Liver (tissue), 9 donors: ENCODE results near the gene KIRREL3. TPM values are rescaled to one million over a fixed set of nuclear protein-coding genes. Genes with fewer than 3 reads are reported as not detected.

Experiments
- DNase-seq: peaks from one replicate; pipeline ENCODE4 v3.0.0-alpha.2; 2017; ENCODE audit warnings: low spot score
- H3K27ac ChIP-seq, 2 donors: one replicate each; pipeline ENCODE4 v1.7.0; 2013; ENCODE audit warnings: inconsistent platforms in 2 of 2, low read length in 2 of 2, control low read depth in 1 of 2, low read depth in 1 of 2, mild to moderate bottlenecking in 1 of 2
- H3K27me3 ChIP-seq, 4 donors: one replicate each; pipeline versions ENCODE4 v1.6.1 to v1.7.0; 2013; ENCODE audit warnings: low read length in 3 of 4, inconsistent platforms in 1 of 4, mild to moderate bottlenecking in 1 of 4, moderate library complexity in 1 of 4; ENCODE audit not compliant: control insufficient read depth in 4 of 4, insufficient read depth in 4 of 4
- H3K36me3 ChIP-seq, 4 donors: one replicate each; pipeline versions ENCODE4 v1.6.1 to v1.7.0; 2013; ENCODE audit warnings: low read length in 3 of 4, mild to moderate bottlenecking in 3 of 4, low read depth in 1 of 4, moderate library complexity in 1 of 4; ENCODE audit not compliant: control insufficient read depth in 4 of 4, insufficient read depth in 3 of 4
- H3K4me1 ChIP-seq, 4 donors: one replicate each; pipeline versions ENCODE4 v1.6.1 to v1.7.0; 2013; ENCODE audit warnings: low read length in 3 of 4, mild to moderate bottlenecking in 3 of 4, moderate library complexity in 1 of 4; ENCODE audit not compliant: control insufficient read depth in 4 of 4, insufficient read depth in 4 of 4
- H3K4me3 ChIP-seq, 3 donors: one replicate each; pipeline versions ENCODE4 v1.6.1 to v1.7.0; 2013; ENCODE audit warnings: low read length in 3 of 3, control low read depth in 1 of 3, low read depth in 1 of 3, mild to moderate bottlenecking in 1 of 3
- H3K9ac ChIP-seq, 2 donors: one replicate each; pipeline ENCODE4 v1.7.0; 2013; ENCODE audit warnings: low read length in 2 of 2, mild to moderate bottlenecking in 2 of 2, moderate library complexity in 2 of 2, control low read depth in 1 of 2, low read depth in 1 of 2
- H3K9me3 ChIP-seq, 4 donors: one replicate each; pipeline versions ENCODE4 v1.6.1 to v1.7.0; 2013; ENCODE audit warnings: low read length in 3 of 4; ENCODE audit not compliant: control insufficient read depth in 4 of 4
- EGR1 ChIP-seq, 2 donors: IDR thresholded peaks; 2 replicates each; pipeline ENCODE4 v1.6.1; 2016 to 2018; ENCODE audit warnings: antibody characterized with exemption in 2 of 2, low read depth in 2 of 2
- FOXA1 ChIP-seq: IDR thresholded peaks from 2 replicates; pipeline ENCODE4 v1.6.1; 2016; ENCODE audit warnings: antibody characterized with exemption
- FOXA2 ChIP-seq: IDR thresholded peaks from 2 replicates; pipeline ENCODE4 v1.6.1; 2016; ENCODE audit warnings: antibody characterized with exemption
- HNF4A ChIP-seq, 2 donors: conservative IDR thresholded peaks; 2 replicates each; pipeline ENCODE4 v1.6.1; 2016; ENCODE audit warnings: antibody characterized with exemption in 2 of 2, mild to moderate bottlenecking in 2 of 2
- HNF4G ChIP-seq: IDR thresholded peaks from 2 replicates; pipeline ENCODE4 v1.6.1; 2016; ENCODE audit warnings: antibody characterized with exemption
- JUND ChIP-seq, 2 donors: IDR thresholded peaks; 2 replicates each; pipeline ENCODE4 v1.6.1; 2016; ENCODE audit warnings: antibody characterized with exemption in 2 of 2
- NR2F2 ChIP-seq: IDR thresholded peaks from 2 replicates; pipeline ENCODE4 v1.6.1; 2016; ENCODE audit warnings: antibody characterized with exemption
- RAD21 ChIP-seq, 2 donors: IDR thresholded peaks; 2 replicates each; pipeline ENCODE4 v1.6.1; 2016; ENCODE audit warnings: antibody characterized with exemption in 2 of 2, mild to moderate bottlenecking in 2 of 2
- RXRA ChIP-seq, 2 donors: IDR thresholded peaks; 2 replicates each; pipeline ENCODE4 v1.6.1; 2017 to 2018; ENCODE audit warnings: antibody characterized with exemption in 2 of 2, mild to moderate bottlenecking in 1 of 2
- SP1 ChIP-seq: IDR thresholded peaks from 2 replicates; pipeline ENCODE4 v1.6.1; 2018; ENCODE audit warnings: antibody characterized with exemption, mild to moderate bottlenecking
- YY1 ChIP-seq: IDR thresholded peaks from 2 replicates; pipeline ENCODE4 v1.6.1; 2016; ENCODE audit warnings: antibody characterized with exemption, mild to moderate bottlenecking
- WGBS: extraction: QIAGEN DNeasy Blood & Tissue Kit; methylation state at CpG from one replicate; pipeline ENCODE4 v1.1.7; 2013; 5-methylcytosine and 5-hydroxymethylcytosine counted together
- polyA plus RNA-seq, 2 donors: library from polyadenylated mRNA; stranded (reverse) in 1 of 2; unstranded in 1 of 2; fragments of 200-250 nt in 1 of 2; fragments of >200 nt in 1 of 2; fragmentation: Nextera tagmentation in 1 of 2; extraction: Ambion mirVana in 1 of 2; gene quantifications; one replicate each; pipeline versions ENCODE4 v1.2.1 to v1.2.3, GENCODE V29; 2013 to 2015
- total RNA-seq, 2 donors: library from RNA; depleted of rRNA; stranded (reverse); fragments of >200 nt; gene quantifications; one replicate each; pipeline ENCODE4 v1.2.3, GENCODE V29; 2014
- TF ChIP-seq, protein P1 (sequence below): IDR thresholded peaks from 2 replicates; pipeline ENCODE4 v1.6.1; 2016; ENCODE audit warnings: antibody characterized with exemption
- TF ChIP-seq, protein P2 (sequence below): fragments of 150-350 bp; IDR thresholded peaks from 2 replicates; pipeline ENCODE4 v1.5.1; 2017; ENCODE audit warnings: improper control_type of control experiment, low read depth, low read length; ENCODE audit not compliant: missing input control
- TF ChIP-seq, protein P3 (sequence below): IDR thresholded peaks from 2 replicates; pipeline ENCODE4 v1.6.1; 2016; ENCODE audit warnings: antibody characterized with exemption
- TF ChIP-seq, protein P4 (sequence below): IDR thresholded peaks from 2 replicates; pipeline ENCODE4 v1.6.1; 2016; ENCODE audit warnings: antibody characterized with exemption
- TF ChIP-seq, protein P5 (sequence below): IDR thresholded peaks from 2 replicates; pipeline ENCODE4 v1.6.1; 2016; ENCODE audit warnings: antibody characterized with exemption, mild to moderate bottlenecking
- donor health status: healthy.
- donor health status: healthy.
- donor health status: healthy.
- donor health status: healthy.
- donor health status: healthy.

The KIRREL3 gene
- total and polyA plus RNA-seq, 4 donors, result 0.03 to 0.29 (median 0.08) TPM; not detected in 1

DNA sequence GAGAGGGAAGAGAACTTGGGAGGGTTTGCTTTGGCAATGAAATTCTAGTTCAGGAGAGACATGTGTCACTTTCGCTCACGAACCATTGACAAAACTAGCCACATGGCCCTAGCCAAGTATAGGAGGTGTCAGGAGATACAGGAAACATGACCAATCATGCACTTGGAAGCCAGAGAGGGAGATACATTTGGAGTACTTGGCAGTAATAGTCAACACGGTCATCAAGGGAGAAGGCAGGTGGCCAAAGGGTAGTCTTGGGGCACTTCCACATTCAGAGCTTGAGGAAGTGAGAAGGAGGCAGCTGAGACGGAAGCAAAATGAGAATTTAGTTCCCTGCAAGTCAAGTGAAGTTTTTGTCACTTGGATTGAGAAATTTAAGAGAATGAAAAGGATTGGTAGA, 26.4 kb upstream of the KIRREL3 start:
- Histone ChIP-seq H3K4me3 (no peak overlapping the region), H3K9me3 (no peaks in the 10 kb centered on the region), H3K4me1 (peaks cover 0 to 11% (median 1%) of the 10 kb centered on the region in 4 donors), H3K9ac (no peak overlapping the region), H3K27ac (no peak overlapping the region), H3K36me3 (no peaks in the 10 kb centered on the region), H3K27me3 (no peaks in the 10 kb centered on the region)
- DNase-seq, result no peak
- no peak for TF ChIP-seq FOXA2
- TF ChIP-seq, protein P1, sequence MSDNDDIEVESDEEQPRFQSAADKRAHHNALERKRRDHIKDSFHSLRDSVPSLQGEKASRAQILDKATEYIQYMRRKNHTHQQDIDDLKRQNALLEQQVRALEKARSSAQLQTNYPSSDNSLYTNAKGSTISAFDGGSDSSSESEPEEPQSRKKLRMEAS, result no peak
- no peak for TF ChIP-seq FOXA1
- WGBS, result 80% methylated on average over 4 of the region's 4 CpGs

DNA sequence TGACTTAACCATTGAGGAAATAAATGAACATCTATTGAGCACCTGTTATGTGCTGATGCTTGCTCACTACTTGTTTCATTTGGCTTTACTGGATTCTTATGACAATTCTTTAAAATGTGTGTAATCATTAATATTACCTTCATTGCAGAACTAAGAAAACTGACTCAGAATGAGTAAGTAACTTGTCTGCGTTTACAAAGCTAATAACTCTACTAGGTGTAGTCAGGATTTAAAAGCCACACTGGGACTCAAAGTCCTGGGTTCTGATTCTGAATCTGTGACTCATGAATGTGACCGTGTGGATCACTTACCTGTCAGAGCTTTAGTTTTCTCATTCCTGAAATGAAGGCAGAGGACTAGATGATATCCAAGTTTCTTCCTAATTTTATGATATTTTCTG, 23.4 kb upstream of the KIRREL3 start:
- H3K27me3 ChIP-seq, result no peaks in the 10 kb centered on the region
- DNase-seq, result no peak
- H3K9ac ChIP-seq, result no peak overlapping the region
- H3K27ac ChIP-seq, result no peak overlapping the region
- H3K4me3 ChIP-seq, result no peak overlapping the region
- WGBS, result 89% methylated on average over 2 of the region's 2 CpGs
- TF ChIP-seq SP1, result no peak
- TF ChIP-seq EGR1 (IDR thresholded peaks at IDR 0.05; ENCODE audit: low read depth in 2 of 2), result no peak
- no peak for TF ChIP-seq RAD21 (IDR thresholded peaks at IDR 0.05)
- TF ChIP-seq, protein P2, sequence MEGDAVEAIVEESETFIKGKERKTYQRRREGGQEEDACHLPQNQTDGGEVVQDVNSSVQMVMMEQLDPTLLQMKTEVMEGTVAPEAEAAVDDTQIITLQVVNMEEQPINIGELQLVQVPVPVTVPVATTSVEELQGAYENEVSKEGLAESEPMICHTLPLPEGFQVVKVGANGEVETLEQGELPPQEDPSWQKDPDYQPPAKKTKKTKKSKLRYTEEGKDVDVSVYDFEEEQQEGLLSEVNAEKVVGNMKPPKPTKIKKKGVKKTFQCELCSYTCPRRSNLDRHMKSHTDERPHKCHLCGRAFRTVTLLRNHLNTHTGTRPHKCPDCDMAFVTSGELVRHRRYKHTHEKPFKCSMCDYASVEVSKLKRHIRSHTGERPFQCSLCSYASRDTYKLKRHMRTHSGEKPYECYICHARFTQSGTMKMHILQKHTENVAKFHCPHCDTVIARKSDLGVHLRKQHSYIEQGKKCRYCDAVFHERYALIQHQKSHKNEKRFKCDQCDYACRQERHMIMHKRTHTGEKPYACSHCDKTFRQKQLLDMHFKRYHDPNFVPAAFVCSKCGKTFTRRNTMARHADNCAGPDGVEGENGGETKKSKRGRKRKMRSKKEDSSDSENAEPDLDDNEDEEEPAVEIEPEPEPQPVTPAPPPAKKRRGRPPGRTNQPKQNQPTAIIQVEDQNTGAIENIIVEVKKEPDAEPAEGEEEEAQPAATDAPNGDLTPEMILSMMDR, result no peak
- TF ChIP-seq, protein P3, sequence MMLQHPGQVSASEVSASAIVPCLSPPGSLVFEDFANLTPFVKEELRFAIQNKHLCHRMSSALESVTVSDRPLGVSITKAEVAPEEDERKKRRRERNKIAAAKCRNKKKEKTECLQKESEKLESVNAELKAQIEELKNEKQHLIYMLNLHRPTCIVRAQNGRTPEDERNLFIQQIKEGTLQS, result no peak
- TF ChIP-seq FOXA2, result no peak
- H3K4me1 ChIP-seq, result peaks cover 0 to 11% (median 1%) of the 10 kb centered on the region in 4 donors
- no peaks in the 10 kb centered on the region for H3K9me3 ChIP-seq
- no peaks in the 10 kb centered on the region for H3K36me3 ChIP-seq

DNA sequence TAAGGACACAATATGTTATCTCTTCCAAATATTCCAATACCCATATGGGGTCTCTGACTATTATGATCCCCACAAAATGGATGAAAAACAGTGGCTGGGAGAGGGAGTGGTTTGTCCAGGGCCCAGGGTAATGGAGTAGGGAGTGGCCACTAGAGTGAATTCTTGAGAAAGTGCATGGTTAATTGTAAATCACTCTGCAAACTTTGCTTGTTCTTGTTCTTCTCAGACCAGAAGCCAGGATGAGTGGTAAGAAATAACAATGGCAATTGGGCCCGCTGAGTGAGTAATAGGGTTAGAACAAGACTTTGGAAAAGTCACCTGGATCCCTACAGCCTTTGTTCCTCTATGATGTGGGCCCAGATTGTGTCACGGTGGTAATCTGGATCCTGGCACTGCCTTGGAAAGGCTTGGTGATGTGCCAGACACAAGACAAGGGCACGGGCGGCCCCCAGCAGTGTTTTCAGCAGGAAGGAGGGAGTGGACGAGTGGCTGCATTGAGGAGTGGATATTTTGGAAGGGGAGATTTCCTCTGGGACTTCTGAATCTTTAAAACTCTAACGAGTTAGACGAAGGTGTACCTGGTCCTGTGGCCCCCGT, 18.2 kb upstream of the KIRREL3 start:
- Histone ChIP-seq H3K9me3 (no peaks in the 10 kb centered on the region), H3K4me1 (no peaks in the 10 kb centered on the region), H3K9ac (no peak overlapping the region), H3K4me3 (no peak overlapping the region), H3K36me3 (no peaks in the 10 kb centered on the region), H3K27me3 (no peaks in the 10 kb centered on the region), H3K27ac (no peak overlapping the region)
- no peak for DNase-seq
- WGBS, result 90% methylated on average over 8 of the region's 8 CpGs
- TF ChIP-seq, protein P2, result no peak
- TF ChIP-seq RXRA (IDR thresholded peaks at IDR 0.05) (no peak), JUND (IDR thresholded peaks at IDR 0.05) (no peak), FOXA2 (no peak), RAD21 (IDR thresholded peaks at IDR 0.05) (no peak), EGR1 (IDR thresholded peaks at IDR 0.05; ENCODE audit: low read depth in 2 of 2) (no peak), HNF4G (no peak), NR2F2 (no peak), FOXA1 (no peak), HNF4A (conservative IDR thresholded peaks at IDR 0.05) (no peak), YY1 (no peak)
- TF ChIP-seq, protein P1, result no peak
- TF ChIP-seq, protein P4, sequence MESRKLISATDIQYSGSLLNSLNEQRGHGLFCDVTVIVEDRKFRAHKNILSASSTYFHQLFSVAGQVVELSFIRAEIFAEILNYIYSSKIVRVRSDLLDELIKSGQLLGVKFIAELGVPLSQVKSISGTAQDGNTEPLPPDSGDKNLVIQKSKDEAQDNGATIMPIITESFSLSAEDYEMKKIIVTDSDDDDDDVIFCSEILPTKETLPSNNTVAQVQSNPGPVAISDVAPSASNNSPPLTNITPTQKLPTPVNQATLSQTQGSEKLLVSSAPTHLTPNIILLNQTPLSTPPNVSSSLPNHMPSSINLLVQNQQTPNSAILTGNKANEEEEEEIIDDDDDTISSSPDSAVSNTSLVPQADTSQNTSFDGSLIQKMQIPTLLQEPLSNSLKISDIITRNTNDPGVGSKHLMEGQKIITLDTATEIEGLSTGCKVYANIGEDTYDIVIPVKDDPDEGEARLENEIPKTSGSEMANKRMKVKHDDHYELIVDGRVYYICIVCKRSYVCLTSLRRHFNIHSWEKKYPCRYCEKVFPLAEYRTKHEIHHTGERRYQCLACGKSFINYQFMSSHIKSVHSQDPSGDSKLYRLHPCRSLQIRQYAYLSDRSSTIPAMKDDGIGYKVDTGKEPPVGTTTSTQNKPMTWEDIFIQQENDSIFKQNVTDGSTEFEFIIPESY, result no peak
- TF ChIP-seq, protein P5, sequence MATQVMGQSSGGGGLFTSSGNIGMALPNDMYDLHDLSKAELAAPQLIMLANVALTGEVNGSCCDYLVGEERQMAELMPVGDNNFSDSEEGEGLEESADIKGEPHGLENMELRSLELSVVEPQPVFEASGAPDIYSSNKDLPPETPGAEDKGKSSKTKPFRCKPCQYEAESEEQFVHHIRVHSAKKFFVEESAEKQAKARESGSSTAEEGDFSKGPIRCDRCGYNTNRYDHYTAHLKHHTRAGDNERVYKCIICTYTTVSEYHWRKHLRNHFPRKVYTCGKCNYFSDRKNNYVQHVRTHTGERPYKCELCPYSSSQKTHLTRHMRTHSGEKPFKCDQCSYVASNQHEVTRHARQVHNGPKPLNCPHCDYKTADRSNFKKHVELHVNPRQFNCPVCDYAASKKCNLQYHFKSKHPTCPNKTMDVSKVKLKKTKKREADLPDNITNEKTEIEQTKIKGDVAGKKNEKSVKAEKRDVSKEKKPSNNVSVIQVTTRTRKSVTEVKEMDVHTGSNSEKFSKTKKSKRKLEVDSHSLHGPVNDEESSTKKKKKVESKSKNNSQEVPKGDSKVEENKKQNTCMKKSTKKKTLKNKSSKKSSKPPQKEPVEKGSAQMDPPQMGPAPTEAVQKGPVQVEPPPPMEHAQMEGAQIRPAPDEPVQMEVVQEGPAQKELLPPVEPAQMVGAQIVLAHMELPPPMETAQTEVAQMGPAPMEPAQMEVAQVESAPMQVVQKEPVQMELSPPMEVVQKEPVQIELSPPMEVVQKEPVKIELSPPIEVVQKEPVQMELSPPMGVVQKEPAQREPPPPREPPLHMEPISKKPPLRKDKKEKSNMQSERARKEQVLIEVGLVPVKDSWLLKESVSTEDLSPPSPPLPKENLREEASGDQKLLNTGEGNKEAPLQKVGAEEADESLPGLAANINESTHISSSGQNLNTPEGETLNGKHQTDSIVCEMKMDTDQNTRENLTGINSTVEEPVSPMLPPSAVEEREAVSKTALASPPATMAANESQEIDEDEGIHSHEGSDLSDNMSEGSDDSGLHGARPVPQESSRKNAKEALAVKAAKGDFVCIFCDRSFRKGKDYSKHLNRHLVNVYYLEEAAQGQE, result no peak
- TF ChIP-seq, protein P3, result no peak
